T-helper 1 cell (primary cell): Measurements from ENCODE around the gene PEA15.

Source experiments
- DNase-seq, 5 donors: peaks; one replicate each; pipeline ENCODE4 v3.0.0-alpha.2; 2012 to 2020
- total RNA-seq, 4 donors: gene quantifications; one replicate each; lab custom pipeline; 2026; lab: John Stamatoyannopoulos, UW

The PEA15 gene, protein sequence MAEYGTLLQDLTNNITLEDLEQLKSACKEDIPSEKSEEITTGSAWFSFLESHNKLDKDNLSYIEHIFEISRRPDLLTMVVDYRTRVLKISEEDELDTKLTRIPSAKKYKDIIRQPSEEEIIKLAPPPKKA
- 15.2 to 17.1 (median 15.9) reads per million in 4 donors for total RNA-seq

DNA sequence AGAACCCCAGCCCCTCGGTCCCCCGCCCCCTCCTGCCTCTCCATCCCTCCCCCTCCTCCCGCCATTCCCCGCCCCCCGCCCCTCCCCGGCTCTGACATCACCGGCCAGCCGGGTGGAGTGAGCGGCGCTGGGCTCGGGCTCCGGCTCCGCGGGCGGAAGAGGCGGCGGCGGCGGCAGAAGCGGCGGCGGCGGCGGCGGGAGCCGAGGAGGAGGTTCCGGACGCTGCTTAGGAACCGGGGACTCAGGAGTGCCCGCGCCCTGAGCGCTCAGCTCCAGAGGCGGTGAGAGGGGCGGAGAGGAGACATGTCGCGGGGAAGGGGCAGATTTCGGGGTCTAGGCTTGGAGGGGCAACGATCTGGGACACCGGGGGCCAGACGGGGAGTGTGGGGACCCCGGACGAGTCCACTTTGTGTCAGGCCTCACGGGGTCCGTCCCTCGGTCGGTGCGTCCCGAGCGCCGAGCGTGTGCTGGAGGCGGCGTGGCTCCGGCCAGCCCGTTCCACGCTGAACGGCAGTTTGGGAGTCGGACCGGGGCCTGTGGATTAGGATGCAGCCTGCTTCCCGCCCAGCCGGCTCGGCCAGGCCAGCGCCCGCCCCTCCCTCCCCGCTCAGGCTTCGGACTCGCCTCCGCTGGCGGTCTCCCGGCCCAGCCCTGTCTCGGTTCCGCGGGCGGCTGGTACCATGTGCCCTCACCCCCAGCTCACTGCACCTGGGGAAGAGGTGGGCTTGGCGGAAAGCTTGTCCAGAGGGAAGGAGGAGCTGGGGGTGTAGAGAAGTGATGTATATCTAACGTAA lies at the start of gene PEA15:
PEA15 (plus strand) TSS at position 143 of the 794 bp plus-strand sequence. CDS start 6,161 bp downstream, outside the sequence.
- DNase-seq, result peak; percentile 40 to 75 (median 55)

DNA sequence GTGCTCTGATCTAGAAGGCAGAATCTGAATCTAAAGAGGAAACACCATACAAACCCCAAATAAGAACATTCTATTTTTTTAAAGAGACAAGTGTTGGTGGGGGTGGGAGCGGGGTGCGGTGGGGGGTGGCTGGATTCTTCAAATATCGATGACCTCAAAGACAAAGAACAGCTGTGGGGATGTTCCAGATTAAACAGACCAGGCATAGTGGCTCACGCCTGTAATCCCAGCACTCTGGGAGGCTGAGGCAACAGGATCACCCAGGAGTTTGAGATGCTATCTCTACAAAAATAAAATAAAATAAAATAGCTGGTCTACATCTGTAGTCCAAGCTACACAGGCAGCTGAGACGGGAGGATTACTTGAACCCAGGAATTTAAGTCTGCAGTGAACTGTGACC lies 48.8 kb upstream of the PEA15 start:
- no peak for DNase-seq

DNA sequence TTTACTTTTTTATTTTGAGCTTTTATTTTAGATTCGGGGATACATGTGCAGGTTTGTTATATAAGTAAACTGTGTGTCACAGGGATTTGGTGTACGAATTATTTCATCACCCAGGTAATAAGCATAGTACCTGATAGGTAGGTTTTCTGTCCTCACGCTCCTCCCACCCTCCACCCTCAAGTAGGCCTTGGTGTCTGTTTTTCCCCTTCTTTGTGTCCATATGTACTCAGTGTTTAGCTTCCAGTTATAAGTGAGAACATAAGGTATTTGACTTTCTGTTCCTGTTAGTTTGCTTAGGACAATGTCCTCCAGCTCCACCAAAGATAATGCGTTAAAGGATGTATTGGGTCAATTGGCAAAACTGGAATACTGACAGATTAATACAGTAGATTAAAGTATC lies 48.0 kb upstream of the PEA15 start:
- DNase-seq, result no peak

DNA sequence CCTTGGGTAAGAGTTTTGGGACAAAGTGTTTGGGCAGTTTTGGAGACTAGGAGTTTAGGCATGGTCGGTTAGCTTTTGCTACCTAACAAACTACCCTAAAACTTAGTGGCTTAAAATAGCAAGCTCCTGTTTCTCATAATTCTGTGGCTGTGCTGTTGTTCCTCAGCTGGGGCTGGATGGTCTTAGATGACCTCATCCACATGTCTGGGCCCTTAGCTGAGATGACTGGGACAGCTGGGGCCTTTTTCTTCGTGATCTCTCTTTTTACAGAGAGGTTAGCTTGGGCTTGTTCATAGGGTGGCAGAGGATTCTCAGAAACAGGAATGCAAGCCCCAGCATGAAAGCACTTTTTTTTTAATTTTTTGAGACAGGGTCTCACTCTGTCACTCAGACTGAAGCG lies 47.2 kb upstream of the PEA15 start:
- DNase-seq, result no peak

DNA sequence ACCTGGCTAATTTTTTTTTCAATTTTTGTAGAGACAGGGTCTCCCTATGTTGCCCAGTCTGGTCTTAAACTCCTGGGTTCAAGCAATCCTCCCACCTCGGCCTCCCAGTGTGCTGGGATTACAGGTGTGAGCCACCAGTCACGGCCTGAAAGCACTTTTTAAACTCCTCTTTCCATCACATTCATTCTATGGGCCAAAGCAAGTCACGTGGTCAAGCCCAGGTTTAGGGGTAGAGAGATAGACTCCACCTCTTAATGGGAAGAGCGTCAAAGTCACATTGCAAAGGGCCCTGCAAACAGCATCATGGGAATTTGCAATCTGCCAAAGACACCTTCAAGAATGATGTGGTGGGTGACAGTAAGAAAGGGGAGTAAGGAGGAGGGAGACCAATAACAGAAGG lies 46.6 kb upstream of the PEA15 start:
- DNase-seq, result no peak

DNA sequence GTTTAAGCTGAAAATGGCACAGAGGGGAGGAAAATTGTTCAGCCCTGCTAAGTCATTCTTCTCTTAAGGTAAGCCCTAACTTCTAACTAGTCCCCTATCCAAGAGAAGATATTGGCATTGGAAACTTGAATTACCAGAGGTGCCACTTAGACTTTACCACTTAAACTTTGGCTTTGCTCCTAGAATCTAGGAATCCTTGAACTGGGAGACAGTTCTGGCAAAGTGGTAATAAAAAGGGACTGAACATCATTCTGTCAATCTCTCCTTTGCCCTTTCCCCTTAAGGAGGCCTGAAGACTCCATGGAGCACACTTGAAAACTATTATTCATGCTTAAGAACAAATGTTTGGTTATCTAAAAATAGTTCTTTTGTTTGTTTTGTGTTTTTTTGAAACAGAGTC lies 45.3 kb upstream of the PEA15 start:
- DNase-seq, result no peak

DNA sequence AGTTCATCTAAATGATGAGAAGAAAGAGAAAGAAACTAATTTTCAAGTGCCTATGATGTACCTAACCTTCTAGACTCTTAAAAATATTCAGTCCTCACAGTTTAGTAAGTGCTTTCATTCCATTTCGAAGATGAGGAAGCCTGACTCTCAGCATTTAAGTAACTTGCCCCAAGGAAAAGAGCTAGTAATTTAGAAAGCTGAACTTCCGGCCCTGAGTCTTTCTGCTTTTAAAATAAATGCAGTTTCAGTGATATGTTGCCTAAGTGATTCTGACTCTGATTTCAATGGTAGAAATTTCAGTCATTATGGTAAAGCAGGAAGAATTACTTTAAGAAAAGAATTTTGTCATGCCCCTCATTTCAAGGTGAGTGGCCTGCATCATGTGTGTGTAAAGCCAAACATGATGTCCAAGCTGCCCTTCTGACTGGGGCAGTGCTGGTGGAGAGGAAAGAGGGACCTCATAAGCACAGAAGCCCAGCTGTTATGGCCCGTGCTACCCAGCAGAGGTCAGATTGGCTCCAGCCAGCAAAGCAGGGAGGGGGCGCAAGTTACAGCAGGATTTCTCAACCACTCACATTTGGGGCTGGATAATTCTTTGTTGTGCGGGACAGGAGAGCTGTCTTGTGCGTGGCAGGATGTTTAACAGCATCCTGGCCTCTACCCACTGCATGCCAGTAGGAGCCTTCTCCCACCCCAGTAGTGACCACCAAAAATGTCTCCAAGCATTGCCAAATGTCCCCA lies 43.0 kb upstream of the PEA15 start:
- peak in 1 of 5 donors; percentile 27 for DNase-seq

DNA sequence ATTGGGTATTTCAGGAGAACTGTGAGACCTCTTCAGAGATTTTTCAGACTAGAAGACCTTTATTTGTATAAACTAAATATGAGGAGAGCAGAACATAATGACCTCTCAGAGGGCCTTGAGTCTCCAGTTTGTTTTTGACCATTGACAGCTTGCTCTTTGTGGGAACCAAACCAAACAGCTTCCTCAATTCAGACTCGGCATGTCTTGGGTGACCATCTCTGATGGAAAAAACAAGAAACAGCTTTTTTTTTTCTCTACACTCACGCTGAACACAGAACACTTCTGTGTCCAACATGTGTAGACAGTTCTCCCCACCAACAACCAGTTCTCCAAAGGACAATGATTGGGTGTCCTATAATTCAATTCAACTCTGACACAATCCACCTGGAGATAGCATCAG lies 42.3 kb upstream of the PEA15 start:
- DNase-seq, result no peak

DNA sequence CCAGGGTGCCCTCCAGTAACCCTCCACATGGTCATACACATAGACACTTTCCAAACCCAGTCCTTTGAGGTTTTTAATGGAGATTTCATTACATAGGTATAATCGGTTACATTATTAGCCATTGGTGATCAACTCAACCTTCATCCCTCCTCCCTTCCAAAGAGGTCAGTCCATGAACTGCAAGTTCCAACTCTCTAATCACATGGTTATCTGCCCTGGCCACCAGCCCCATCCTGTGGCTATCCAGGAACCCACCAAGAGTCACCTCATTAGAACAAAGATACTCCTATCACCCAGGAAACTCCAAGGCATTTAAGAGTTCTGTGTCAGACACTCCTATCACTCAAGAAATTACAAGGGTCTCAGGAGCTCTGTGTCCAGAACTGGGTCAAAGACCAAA lies 41.6 kb upstream of the PEA15 start:
- DNase-seq, result no peak

DNA sequence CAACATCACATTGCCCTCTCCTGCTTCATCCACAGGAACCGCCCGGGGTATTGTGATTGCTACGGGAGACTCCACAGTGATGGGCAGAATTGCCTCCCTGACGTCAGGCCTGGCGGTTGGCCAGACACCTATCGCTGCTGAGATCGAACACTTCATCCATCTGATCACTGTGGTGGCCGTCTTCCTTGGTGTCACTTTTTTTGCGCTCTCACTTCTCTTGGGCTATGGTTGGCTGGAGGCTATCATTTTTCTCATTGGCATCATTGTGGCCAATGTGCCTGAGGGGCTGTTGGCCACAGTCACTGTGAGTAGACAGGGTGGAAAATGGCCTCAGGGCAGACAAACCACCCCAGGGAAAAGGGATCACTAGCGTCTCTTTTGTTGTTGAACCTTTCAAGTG lies 41.1 kb upstream of the PEA15 start:
- no peak for DNase-seq

DNA sequence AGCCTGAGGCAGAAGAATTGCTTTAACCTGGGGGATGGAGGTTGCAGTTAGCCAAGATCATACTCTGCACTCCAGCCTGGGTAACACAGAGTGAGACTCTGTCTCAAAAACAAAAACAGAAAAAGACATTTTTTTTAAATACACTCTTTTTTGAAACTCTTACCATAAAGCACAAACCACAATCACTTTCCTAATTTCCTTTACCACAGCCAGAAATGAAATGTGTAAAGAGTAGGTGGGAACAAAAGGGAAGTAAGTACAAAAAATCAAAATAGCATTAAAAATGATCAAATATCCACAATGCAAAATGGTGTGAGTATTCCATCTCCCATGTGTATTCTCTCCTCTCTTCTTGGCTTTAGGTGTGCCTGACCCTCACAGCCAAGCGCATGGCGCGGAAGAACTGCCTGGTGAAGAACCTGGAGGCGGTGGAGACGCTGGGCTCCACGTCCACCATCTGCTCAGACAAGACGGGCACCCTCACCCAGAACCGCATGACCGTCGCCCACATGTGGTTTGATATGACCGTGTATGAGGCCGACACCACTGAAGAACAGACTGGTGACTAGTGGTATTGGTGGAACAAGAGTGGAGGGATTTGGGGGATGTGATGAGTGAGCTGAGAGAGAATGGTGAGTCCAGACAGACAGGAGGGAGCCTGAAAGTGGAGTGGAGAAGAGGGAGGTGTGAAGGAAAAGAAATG lies 38.9 kb upstream of the PEA15 start:
- no peak for DNase-seq

DNA sequence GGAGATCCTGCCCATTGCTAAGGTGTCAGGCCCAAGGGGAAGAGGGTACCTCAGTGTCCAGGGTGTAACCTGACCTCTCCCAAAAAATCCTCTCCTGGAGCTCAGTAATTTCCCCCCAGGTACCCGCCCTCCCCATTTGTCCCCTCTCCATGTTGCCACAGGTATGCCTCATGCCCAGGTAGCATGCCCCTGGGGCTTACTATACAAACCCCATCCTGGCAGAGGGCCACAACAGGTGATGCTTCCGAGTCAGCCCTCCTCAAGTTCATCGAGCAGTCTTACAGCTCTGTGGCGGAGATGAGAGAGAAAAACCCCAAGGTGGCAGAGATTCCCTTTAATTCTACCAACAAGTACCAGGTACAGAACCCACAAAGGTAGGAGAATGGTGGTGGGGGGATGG lies 38.1 kb upstream of the PEA15 start:
- DNase-seq, result no peak

DNA sequence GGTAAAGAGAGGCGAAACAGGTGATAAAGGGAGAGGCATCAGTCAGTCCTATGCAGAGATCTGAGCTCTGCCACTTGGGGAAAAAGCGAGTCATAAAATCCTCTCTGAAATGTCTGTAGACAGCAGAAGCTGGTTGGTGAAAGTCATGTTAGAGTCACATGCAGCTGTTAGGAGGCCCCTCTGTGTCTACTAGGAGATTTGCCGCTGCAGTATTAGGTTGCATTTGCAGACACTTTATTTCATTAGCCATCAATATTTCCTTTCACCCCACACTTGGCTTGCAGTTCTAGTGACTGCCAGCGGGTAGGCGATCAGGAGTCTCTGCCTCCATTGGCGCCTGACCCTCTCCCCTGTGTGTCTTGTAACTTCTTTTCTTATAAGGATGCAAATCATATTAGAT lies 37.6 kb upstream of the PEA15 start:
- DNase-seq, result no peak

DNA sequence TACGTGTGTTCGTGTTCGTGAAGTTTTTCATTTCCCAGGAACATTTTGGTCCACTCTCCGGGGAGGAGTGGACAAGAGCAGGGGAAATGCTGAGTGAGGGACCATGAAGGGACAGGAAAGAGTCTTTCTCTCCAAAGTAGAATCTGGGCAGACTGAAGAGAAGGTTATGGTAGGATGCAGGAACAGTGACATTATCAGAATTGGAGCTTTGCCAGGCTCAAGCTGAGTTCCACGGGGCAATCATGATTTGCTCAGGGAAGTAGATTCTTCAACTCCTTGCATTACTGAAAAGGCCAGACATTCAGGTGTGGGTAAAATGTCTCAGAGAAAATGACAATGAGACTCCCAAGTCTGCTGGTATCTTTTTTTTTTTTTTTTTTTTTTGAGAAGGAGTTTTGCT lies 37.2 kb upstream of the PEA15 start:
- DNase-seq, result no peak

DNA sequence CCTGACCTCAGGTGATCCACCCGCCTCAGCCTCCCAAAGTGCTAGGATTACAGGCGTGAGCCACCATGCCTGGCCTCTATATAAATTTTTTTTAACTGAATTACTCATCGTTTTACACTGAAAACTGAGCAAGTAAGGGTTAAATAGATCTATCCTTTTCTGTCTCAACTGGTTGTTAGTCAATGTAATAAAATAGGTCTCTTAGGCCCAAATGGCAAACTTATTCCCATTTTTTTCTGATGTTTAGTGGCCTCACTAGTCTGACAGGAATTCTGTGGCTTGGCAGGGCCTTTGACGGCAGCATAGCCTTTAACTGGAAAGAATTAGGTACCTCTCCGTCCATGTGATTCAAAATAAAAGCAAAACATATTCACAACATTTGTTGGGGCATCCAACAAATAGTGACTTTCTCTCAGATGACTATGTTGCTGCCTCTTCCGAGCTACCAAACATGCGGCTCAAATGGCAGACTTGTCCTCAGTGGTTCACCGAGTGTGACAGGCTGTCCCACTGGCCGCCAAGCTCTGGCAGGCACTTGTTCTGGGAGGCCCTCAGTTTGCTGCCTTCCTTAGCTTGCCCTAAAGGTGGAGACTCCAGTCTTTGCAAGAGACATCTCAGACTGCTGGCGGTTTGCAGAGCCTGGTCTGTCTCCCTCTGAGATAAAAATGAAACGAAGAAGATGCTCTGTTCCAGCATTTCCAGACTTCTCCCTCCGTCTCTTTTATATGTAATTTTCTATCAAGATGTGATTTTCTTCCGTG lies 36.4 kb upstream of the PEA15 start:
- no peak for DNase-seq

DNA sequence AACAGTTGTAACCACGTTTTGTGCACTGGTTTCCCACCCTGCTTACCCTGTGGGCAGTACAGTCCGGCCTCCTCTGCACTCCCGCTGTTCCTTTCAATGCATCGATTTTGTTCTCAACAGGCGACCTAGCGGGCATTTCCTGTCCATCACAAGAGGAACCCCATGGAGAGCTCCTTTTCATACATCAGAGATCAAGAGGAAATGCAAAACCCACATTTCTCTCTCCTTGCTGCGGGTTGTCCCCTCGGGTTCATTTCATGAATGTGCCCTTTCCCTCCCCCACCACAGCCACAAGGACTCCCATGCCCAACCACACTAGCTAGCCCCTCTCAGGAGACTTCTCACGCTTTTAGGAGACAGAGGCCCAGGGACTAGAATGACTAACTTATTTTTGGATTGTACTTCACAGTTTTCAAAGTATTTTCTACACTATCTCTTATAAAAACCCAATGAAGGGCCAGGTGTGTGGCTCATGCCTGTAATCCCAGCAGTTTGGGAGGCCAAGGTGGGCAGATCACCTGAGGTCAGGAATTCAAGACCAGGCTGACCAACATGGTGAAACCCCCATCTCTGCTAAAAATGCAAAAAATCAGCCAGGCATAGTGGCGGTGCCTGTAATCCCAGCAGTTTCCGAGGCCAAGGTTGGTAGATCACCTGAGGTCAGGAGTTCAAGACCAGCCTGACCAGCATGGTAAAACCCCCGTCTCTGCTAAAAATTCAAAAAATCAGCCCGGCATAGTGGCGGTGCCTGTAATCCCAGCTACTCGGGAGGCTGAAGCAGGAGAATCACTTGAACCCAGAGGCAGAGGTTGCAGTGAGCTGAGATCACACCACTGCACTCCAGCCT lies 35.4 kb upstream of the PEA15 start:
- peak in 1 of 5 donors; percentile 20 for DNase-seq

DNA sequence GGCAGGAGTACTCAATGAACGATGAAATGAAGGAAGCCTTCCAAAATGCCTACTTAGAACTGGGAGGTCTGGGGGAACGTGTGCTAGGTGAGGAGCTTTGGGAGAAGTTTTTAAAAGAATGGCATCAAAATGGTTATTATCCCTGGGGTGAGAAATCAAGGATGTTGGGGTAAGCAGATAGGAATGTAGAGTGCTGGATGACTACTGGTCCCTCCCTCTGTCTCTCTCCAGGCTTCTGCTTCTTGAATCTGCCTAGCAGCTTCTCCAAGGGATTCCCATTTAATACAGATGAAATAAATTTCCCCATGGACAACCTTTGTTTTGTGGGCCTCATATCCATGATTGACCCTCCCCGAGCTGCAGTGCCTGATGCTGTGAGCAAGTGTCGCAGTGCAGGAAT lies 33.8 kb upstream of the PEA15 start:
- no peak for DNase-seq

DNA sequence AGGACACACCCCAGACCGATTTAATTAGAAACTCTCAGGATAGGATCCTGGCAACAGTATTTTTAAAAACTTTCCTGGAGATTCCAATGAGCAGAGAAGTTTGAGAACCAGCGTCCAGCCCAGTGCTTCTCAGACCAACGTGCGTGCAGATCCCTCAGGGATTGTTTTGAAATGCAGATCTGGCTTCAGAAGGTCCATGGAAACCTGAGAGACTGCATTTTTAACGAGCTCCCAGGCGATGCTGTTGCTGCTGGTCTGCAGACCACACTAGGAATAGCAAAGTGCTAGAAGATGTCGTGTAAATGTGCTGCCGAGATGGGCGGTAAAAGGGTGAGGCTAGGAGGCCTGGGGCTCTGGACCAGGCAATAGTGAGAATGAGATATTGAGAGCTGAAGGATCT lies 33.2 kb upstream of the PEA15 start:
- no peak for DNase-seq

DNA sequence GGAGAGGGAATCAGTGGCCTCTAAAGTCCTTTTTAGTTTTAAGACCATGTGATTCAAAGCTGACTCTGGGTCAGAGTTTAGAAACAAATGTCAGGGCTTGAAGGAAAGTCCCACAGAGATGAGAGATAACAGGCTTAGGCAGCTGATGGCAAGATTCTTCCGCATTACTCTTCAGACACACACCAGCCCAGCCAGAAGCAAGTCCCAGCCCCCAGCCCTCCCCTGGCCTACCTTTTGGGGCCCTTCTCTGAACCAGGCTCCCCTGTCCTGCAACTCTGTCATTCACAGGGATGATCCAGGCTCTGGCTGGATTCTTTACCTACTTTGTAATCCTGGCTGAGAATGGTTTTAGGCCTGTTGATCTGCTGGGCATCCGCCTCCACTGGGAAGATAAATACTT lies 28.0 kb upstream of the PEA15 start:
- DNase-seq, result no peak

DNA sequence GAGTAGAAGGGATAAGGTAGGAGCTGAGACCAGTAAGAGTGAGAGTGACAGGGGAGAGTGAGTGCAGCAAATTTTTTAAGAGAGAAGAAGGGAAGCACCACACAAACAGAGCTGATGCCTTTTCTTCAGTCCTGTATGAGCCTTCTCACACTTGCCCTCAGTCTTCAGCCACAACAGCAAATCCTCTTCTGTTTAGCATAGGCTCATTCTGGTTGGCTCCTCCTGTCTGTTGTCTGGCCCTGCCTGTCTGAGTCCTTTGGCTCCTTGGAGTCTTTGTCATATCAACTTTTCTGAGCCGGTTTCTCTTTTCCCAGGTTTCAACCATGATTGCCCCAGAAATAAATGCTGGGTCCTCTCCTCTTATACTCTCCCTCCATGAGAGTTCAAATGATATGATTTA lies 27.5 kb upstream of the PEA15 start:
- no peak for DNase-seq

DNA sequence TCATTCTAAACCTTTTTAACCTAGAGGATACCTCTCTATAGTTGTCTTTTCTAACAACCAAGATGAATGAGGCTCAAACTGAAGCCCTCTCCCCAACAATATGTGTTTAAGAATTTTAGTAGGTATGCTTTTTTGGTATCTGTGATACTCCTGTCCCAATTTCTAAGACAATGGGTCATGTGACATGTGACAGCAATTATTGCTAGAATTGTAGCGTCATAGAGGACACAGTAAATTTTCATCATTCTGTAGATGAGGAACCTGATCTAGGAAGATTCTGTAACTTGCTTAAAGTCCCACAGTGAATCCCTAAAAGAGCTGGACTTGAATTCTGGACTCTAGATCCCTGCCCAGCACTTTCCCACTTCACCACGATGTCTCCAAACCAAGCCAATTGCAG lies 26.5 kb upstream of the PEA15 start:
- DNase-seq, result no peak

DNA sequence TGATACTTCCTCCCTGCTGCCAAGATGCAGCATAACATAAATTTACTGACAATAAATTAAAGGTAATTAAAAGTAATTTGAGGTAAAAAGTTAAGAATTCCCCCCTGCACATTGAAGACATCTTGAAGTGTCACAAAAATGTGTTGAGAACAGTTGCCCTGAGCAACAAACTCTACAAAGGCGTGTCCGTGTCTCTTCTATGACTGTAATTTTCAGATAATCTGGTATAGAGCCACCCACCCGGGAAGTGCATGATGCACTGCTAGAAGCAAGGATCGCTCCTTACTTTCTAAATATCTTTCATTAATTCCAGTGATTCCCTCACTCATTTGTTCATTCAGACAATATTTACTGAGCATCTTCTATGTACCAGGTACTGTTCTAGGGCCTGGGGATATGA lies 25.8 kb upstream of the PEA15 start:
- no peak for DNase-seq
